ENCODE results near the gene LRRC72. TPM values are rescaled to one million over a fixed set of nuclear protein-coding genes. Genes with fewer than 3 reads are reported as not detected.

Gene LRRC72
- total and polyA plus RNA-seq, 9 of the 15 experiments (the other 6 are each of a cell fraction or from before 2014, with no cell fraction given): 0.10 TPM; not detected in 8

DNA sequence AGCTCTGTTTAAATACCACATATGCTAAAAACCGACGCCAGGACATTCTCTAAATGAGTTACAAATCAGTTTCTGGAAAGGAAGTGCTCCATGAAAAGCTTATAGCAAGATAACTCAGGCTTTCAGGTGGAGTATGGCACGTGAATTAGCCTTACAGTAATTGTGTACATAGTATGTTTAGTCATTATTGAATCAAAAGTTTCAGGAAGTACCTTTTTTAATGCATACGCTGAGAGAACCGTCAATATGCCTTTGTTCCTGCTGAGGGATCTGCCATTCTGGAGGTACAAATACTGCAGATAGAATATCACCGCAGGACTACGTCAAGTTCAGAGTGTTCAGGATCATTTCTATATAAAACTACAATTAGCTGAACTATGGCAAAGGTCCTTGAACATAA, 73.2 kb downstream of the LRRC72 start:
- TF ChIP-seq KLF10 (CRISPR knock-in tag; IDR thresholded peaks at IDR 0.05) (no peak), DNMT1 (IDR thresholded peaks at IDR 0.05) (no peak), MAFF (IDR thresholded peaks at IDR 0.05; ENCODE audit: low read length) (no peak), PPARD (CRISPR knock-in tag; IDR thresholded peaks at IDR 0.05) (no peak), ZNF134 (CRISPR knock-in tag; conservative IDR thresholded peaks at IDR 0.05) (no peak), NUFIP1 (IDR thresholded peaks at IDR 0.05; ENCODE audit: partially characterized antibody) (no peak), ZNF408 (CRISPR knock-in tag; IDR thresholded peaks at IDR 0.05; ENCODE audit: low read depth) (no peak), PYGO2 (tag; IDR thresholded peaks at IDR 0.05) (no peak), ARID1B (IDR thresholded peaks at IDR 0.05) (no peak)
- peaks cover 65% of the 10 kb centered on the region for H3K36me3 ChIP-seq (ENCODE audit: control insufficient read depth, insufficient read depth, low read length)
- DNase-seq (ENCODE audit: extremely low read depth in 1 of 4, low spot score in 3 of 4) (no peak), FAIRE-seq (no peak), ATAC-seq (no peak)
- H3K9ac ChIP-seq (ENCODE audit: insufficient read depth in 1 of 2, low read depth in 2 of 2, low read length in 2 of 2): no peak overlapping the region
- H3K9me1 ChIP-seq (ENCODE audit: control insufficient read depth, insufficient read depth, low read length): no peaks in the 10 kb centered on the region
- intact Hi-C loops (cut with micrococcal nuclease) (loop anchor here (5.0 kb wide), 1 partner anchor 317 kb away; no protein-coding TSS in a partner anchor), in situ Hi-C loops (cut with MboI) (no loop called here)
- no peaks in the 10 kb centered on the region for H3K27me3 ChIP-seq (ENCODE audit: control insufficient read depth in 2 of 2, insufficient read depth in 2 of 2, low read length in 2 of 2)
- ChIA-PET POLR2A (interaction anchor here (1.3 kb wide), 1 partner anchor 12 kb away, joined by 3 read pairs; no protein-coding TSS in a partner anchor), CTCF (ENCODE audit: low intra/inter-chr PET ratio) (no interaction called here)
- 91% methylated on average over 7 of the region's 7 CpGs for WGBS (ENCODE audit: insufficient coverage, low coverage, missing lambda C conversion rate)
- no peaks in the 10 kb centered on the region for H3K9me3 ChIP-seq (replicated peaks; ENCODE audit: control insufficient read depth, insufficient read depth, low read depth, low read length)
- H3K4me2 ChIP-seq (ENCODE audit: insufficient read depth, low read length): no peak overlapping the region
- no peak overlapping the region for H3K4me3 ChIP-seq
- no peak overlapping the region for H2AFZ ChIP-seq (ENCODE audit: low read depth, low read length)
- no peaks in the 10 kb centered on the region for H4K20me1 ChIP-seq (replicated peaks; ENCODE audit: control insufficient read depth, insufficient read depth, low read length)
- TSS peak; percentile 31 for BruUV-seq (replicated peaks)
- H3K79me2 ChIP-seq (ENCODE audit: control insufficient read depth, insufficient read depth, low read length): no peaks in the 10 kb centered on the region
- H3K4me1 ChIP-seq (replicated peaks in 1 of 2; ENCODE audit: control insufficient read depth in 2 of 2, insufficient read depth in 2 of 2, low read length in 2 of 2): peaks cover 0 to 9% of the 10 kb centered on the region in 2 experiments; a peak in 2 of 5 replicates
- no peak overlapping the region for H3K27ac ChIP-seq (ENCODE audit: extremely low read depth, low read depth, low read length)
